Measurements from ENCODE around the gene MAP4K4. TPM values are rescaled to one million over a fixed set of nuclear protein-coding genes. Genes with fewer than 3 reads are reported as not detected.

Gene MAP4K4
- total RNA-seq, 1 experiment from 2014 or later: 133 TPM

DNA sequence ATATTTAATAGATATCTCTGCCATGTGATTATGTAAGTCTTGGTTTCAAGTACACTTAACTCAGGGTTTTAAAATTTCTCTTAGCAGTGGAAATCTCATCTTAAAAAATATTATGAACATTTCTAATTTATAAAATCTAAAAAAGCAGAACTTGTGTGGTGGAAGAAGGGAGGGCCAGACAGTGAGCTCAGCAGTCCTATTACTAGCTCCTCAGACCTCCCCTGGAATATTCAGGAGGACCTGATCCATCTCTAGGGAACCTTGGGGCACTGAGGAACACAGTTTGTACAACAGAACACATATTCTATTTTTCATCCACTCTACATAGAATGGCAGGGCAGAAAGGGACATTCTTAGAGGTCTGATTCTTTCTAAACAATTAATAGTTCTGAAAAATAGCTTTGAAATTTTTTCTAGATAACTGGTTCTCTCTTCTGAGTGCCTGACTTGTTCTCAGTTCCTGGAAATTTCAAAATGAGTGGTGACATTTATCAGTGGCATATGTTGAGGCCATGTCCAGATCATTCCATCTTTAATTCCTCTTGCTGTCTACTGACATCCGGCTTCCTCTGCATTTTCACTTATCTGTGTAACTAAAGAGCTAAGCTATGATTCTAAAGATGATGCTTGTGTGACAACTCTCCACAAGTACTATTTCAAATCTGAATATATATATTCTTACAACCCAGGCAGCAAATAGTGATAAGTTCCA lies 8.2 kb upstream of the MAP4K4 start:
- H3K9me2 ChIP-seq (replicated peaks; ENCODE audit: low read length): no peaks in the 10 kb centered on the region
- no peaks in the 10 kb centered on the region for H3K36me3 ChIP-seq (ENCODE audit: low read depth, low read length)
- H3F3A ChIP-seq (ENCODE audit: low read length, unreplicated experiment): no peaks in the 10 kb centered on the region
- no peak overlapping the region for H2AFZ ChIP-seq (ENCODE audit: low read length)
- no TSS peak for BruUV-seq (replicated peaks)
- no peaks in the 10 kb centered on the region for H3K27me3 ChIP-seq (ENCODE audit: low read length)
- no peaks in the 10 kb centered on the region for H3K79me2 ChIP-seq (ENCODE audit: low read length)
- intact Hi-C loops (cut with micrococcal nuclease): no loop called here
- no peaks in the 10 kb centered on the region for H3K9me3 ChIP-seq (ENCODE audit: low read length)
- no peak for TF ChIP-seq EZH2 (IDR thresholded peaks at IDR 0.05; ENCODE audit: low read length, unreplicated experiment)
- no peak for TF ChIP-seq EZH2phosphoT487 (IDR thresholded peaks at IDR 0.05; ENCODE audit: borderline replicate concordance, low read length)
- TF ChIP-seq CTCF (conservative IDR thresholded peaks at IDR 0.05; ENCODE audit: low read depth, low read length): no peak
- ChIA-PET CTCF (no interaction called here), POLR2A (ENCODE audit: unreplicated experiment) (interaction anchor here (0.6 kb wide), 2 partner anchors 56 to 77 kb away, joined by 3 to 8 read pairs; no protein-coding TSS in a partner anchor)
- H3K4me2 ChIP-seq (ENCODE audit: low read length): no peak overlapping the region
- DNase-seq (no peak), ATAC-seq (no peak)
- H3K4me3 ChIP-seq (ENCODE audit: low read length): no peak overlapping the region
- no peak overlapping the region for H3K27ac ChIP-seq (ENCODE audit: low read length)
- no peaks in the 10 kb centered on the region for H4K20me1 ChIP-seq (ENCODE audit: low read length)
- H3K9ac ChIP-seq (ENCODE audit: low read length): no peak overlapping the region
- H3K4me1 ChIP-seq (ENCODE audit: insufficient read depth, low read length): peaks cover 2% of the 10 kb centered on the region; the same call in 1 of the 2 replicates

DNA sequence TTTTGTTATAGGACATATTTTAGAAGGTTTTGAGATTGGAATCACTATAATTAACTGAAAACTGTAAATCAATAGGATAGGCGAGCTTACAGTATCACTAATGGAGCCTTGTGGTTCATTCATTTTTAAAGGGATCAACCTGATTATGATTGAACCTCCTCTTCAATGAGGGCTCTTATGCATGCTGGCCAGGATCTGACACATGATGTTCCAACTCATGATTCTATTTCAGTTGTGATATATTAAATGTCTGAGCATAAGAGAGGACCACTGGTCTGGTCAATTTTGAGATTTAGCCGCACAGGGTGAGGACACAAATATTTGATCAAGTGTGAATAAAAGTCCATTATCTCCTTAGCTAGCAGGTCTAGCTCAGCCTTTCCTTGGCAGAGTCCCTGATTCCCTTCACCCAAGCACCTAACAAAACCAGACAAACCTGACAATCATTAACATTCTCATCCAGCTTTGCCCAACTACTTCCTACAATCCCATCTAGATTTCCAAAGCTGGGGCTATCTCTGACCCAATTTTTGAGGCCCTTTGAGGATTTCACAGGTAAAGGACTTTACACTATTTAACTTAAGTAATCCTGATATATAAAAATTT lies 6.9 kb upstream of the MAP4K4 start:
- intact Hi-C loops (cut with micrococcal nuclease): no loop called here
- no TSS peak for BruUV-seq (replicated peaks)
- Histone ChIP-seq H3K4me2 (ENCODE audit: low read length) (no peak overlapping the region), H3K9me3 (ENCODE audit: low read length) (no peaks in the 10 kb centered on the region), H3K4me1 (ENCODE audit: insufficient read depth, low read length) (peaks cover 2% of the 10 kb centered on the region; the same call in 1 of the 2 replicates), H4K20me1 (ENCODE audit: low read length) (no peaks in the 10 kb centered on the region), H3K36me3 (ENCODE audit: low read depth, low read length) (no peaks in the 10 kb centered on the region), H3K27ac (ENCODE audit: low read length) (no peak overlapping the region), H3F3A (ENCODE audit: low read length, unreplicated experiment) (no peaks in the 10 kb centered on the region), H3K27me3 (ENCODE audit: low read length) (no peaks in the 10 kb centered on the region), H3K9me2 (replicated peaks; ENCODE audit: low read length) (no peaks in the 10 kb centered on the region), H3K4me3 (ENCODE audit: low read length) (no peak overlapping the region), H3K9ac (ENCODE audit: low read length) (no peak overlapping the region), H2AFZ (ENCODE audit: low read length) (no peak overlapping the region), H3K79me2 (ENCODE audit: low read length) (no peaks in the 10 kb centered on the region)
- TF ChIP-seq CTCF (conservative IDR thresholded peaks at IDR 0.05; ENCODE audit: low read depth, low read length) (no peak), EZH2 (IDR thresholded peaks at IDR 0.05; ENCODE audit: low read length, unreplicated experiment) (no peak), EZH2phosphoT487 (IDR thresholded peaks at IDR 0.05; ENCODE audit: borderline replicate concordance, low read length) (no peak)
- ATAC-seq: no peak
- ChIA-PET POLR2A (ENCODE audit: unreplicated experiment) (no interaction called here), CTCF (no interaction called here)
- DNase-seq: no peak

DNA sequence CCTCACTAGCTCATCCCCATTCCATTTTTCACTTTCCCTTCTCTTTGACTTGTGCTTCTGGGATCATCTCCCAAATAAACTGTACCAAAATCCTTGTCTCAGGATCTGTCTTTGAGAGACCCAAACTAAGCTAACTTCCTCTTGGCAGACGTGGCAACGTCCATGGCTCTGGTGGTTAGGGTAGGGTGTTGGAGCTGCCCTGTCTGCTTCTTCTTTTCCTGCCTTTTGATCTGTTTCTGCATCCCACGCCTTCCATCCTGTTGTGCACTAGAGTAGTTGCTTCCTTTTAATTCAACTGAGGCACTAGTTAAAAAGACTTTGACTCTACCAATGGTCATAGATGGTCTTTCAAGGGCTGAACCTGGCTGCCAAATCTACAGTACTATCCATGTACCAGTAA lies 5.5 kb upstream of the MAP4K4 start:
- H3K4me3 ChIP-seq (ENCODE audit: low read length): no peak overlapping the region
- H3K4me2 ChIP-seq (ENCODE audit: low read length): no peak overlapping the region
- CTCF ChIA-PET: no interaction called here
- TF ChIP-seq EZH2phosphoT487 (IDR thresholded peaks at IDR 0.05; ENCODE audit: borderline replicate concordance, low read length) (no peak), EZH2 (IDR thresholded peaks at IDR 0.05; ENCODE audit: low read length, unreplicated experiment) (no peak), CTCF (conservative IDR thresholded peaks at IDR 0.05; ENCODE audit: low read depth, low read length) (no peak)
- no peaks in the 10 kb centered on the region for H3K36me3 ChIP-seq (ENCODE audit: low read depth, low read length)
- no peak overlapping the region for H3K9ac ChIP-seq (ENCODE audit: low read length)
- H3K79me2 ChIP-seq (ENCODE audit: low read length): no peaks in the 10 kb centered on the region
- H3K4me1 ChIP-seq (ENCODE audit: insufficient read depth, low read length): peaks cover 12% of the 10 kb centered on the region
- no peaks in the 10 kb centered on the region for H3K9me2 ChIP-seq (replicated peaks; ENCODE audit: low read length)
- no peak overlapping the region for H3K27ac ChIP-seq (ENCODE audit: low read length)
- H3K9me3 ChIP-seq (ENCODE audit: low read length): no peaks in the 10 kb centered on the region
- H4K20me1 ChIP-seq (ENCODE audit: low read length): no peaks in the 10 kb centered on the region
- ATAC-seq (no peak), DNase-seq (no peak)
- H2AFZ ChIP-seq (ENCODE audit: low read length): no peak overlapping the region
- no peaks in the 10 kb centered on the region for H3F3A ChIP-seq (ENCODE audit: low read length, unreplicated experiment)
- no TSS peak for BruUV-seq (replicated peaks)
- POLR2A ChIA-PET (ENCODE audit: unreplicated experiment): interaction anchor here (0.5 kb wide), 1 partner anchor 25 kb away, joined by 6 read pairs; no protein-coding TSS in a partner anchor
- intact Hi-C loops (cut with micrococcal nuclease): no loop called here
- H3K27me3 ChIP-seq (ENCODE audit: low read length): no peaks in the 10 kb centered on the region

Data from PC-3 (cell line).